OCI-LY3 (cell line): ENCODE measurements around the gene RPS6KL1.

Experiments
- H2AFZ ChIP-seq: fragments of 200-600, 300-600 bp; shearing (Covaris generic); 2 replicates; pipeline ENCODE4 v1.6.0; 2014; ENCODE audit warnings: antibody characterized with exemption, low read depth, low read length
- H3K27ac ChIP-seq: fragments of 200-600, 300-600 bp; sonication (generic); 2 replicates; pipeline ENCODE4 v1.5.1; 2014; ENCODE audit warnings: mild to moderate bottlenecking, low read length, moderate library complexity, mixed read lengths
- H3K27me3 ChIP-seq: fragments of 200-600, 300-600 bp; sonication (generic); 2 replicates; pipeline ENCODE4 v1.6.1; 2014; ENCODE audit warnings: low read depth, low read length, mixed read lengths
- H3K36me3 ChIP-seq: fragments of 200-600, 300-600 bp; sonication (generic); replicated peaks from 2 replicates; pipeline ENCODE3; 2014; ENCODE audit warnings: low read depth, low read length, mixed read lengths
- H3K4me1 ChIP-seq: fragments of 300-600, 200-600 bp; sonication (generic); 2 replicates; pipeline ENCODE4 v1.6.1; 2014; ENCODE audit warnings: low read length, mixed read lengths
- H3K4me2 ChIP-seq: fragments of 200-600, 300-600 bp; sonication (generic); 2 replicates; pipeline ENCODE4 v1.6.1; 2014; ENCODE audit warnings: low read length, mixed read lengths
- H3K4me3 ChIP-seq: fragments of 300-600, 200-600 bp; sonication (generic); 2 replicates; pipeline ENCODE4 v1.5.1; 2014; ENCODE audit warnings: antibody characterized with exemption, mild to moderate bottlenecking, low read length, moderate library complexity
- H3K79me2 ChIP-seq: fragments of 300-600, 200-600 bp; shearing (Covaris generic); 2 replicates; pipeline ENCODE4 v1.6.1; 2014; ENCODE audit warnings: mild to moderate bottlenecking, low read length, mixed read lengths
- H3K9ac ChIP-seq: fragments of 300-600, 200-600 bp; shearing (Covaris generic); 2 replicates; pipeline ENCODE4 v1.6.0; 2014; ENCODE audit warnings: mild to moderate bottlenecking, low read length, moderate library complexity
- H3K9me3 ChIP-seq: fragments of 200-600, 300-600 bp; shearing (Covaris generic); 2 replicates; pipeline ENCODE4 v1.6.1; 2014; ENCODE audit warnings: low read length, mixed read lengths; ENCODE audit not compliant: insufficient read depth
- H4K20me1 ChIP-seq: fragments of 200-600, 300-600 bp; sonication (generic); 2 replicates; pipeline ENCODE4 v1.6.1; 2016; ENCODE audit warnings: low read length, mixed read lengths; ENCODE audit not compliant: insufficient read depth
- EZH2phosphoT487 ChIP-seq: fragments of 200-600 bp; shearing (Covaris generic); IDR thresholded peaks from 2 replicates; pipeline ENCODE4 v1.6.1; 2018; ENCODE audit warnings: antibody characterized with exemption, mixed run types, low read depth
- TF ChIP-seq, protein P1 (sequence below): fragments of 200-600, 300-600 bp; sonication (generic); IDR thresholded peaks from 2 replicates; pipeline ENCODE4 v1.5.1; 2014; ENCODE audit warnings: antibody characterized with exemption, low read length, low read depth

RPS6KL1 gene

DNA sequence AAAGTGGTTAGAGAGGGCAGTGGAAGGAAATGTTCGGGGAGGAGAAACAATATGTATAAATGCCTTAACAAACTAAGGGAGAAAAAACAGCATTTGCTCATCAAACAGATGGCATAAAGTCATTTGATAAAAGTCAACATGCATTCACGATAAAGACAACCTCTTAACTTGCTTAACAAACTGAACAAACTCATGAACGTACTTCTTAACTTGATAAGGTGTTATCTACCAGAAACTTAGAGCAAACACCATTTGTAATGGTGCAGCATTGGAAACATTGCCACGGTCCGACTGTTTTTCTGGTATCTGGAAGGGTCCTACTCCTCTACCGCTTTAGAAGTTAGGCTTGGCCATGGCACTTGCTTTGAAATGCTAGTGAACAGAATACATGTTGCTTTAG is 4.2 kb upstream of the RPS6KL1 start:
- Histone ChIP-seq H3K27me3 (peaks cover 21% of the 10 kb centered on the region), H3K9ac (no peak overlapping the region), H3K36me3 (no peaks in the 10 kb centered on the region), H3K4me1 (peaks cover 5% of the 10 kb centered on the region), H3K27ac (no peak overlapping the region), H4K20me1 (no peaks in the 10 kb centered on the region), H3K4me3 (no peak overlapping the region), H3K4me2 (no peak overlapping the region), H3K9me3 (no peaks in the 10 kb centered on the region), H3K79me2 (no peaks in the 10 kb centered on the region), H2AFZ (no peak overlapping the region)
- TF ChIP-seq, protein P1, sequence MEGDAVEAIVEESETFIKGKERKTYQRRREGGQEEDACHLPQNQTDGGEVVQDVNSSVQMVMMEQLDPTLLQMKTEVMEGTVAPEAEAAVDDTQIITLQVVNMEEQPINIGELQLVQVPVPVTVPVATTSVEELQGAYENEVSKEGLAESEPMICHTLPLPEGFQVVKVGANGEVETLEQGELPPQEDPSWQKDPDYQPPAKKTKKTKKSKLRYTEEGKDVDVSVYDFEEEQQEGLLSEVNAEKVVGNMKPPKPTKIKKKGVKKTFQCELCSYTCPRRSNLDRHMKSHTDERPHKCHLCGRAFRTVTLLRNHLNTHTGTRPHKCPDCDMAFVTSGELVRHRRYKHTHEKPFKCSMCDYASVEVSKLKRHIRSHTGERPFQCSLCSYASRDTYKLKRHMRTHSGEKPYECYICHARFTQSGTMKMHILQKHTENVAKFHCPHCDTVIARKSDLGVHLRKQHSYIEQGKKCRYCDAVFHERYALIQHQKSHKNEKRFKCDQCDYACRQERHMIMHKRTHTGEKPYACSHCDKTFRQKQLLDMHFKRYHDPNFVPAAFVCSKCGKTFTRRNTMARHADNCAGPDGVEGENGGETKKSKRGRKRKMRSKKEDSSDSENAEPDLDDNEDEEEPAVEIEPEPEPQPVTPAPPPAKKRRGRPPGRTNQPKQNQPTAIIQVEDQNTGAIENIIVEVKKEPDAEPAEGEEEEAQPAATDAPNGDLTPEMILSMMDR, result no peak
- no peak for TF ChIP-seq EZH2phosphoT487

DNA sequence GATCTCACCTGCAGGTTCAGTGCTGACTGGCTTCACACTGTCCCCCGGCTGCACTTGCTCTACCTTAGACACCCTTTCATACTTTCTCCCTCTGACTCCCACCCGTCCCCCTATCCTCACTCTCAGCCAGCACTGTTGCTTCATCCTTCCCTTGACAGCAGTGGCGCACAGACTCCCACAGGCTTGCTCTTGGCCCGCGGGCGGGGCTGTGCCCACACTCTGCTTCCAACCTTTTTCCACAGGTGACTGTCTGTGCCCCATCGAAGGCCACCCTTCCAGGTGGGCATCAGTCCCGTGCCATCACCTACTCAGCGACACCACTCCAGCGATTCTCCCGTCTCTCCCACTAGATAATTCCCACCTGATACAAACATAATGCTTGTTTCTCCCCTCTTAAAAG is 1.0 kb upstream of the RPS6KL1 start:
- Histone ChIP-seq H2AFZ (no peak overlapping the region), H4K20me1 (no peaks in the 10 kb centered on the region)

DNA sequence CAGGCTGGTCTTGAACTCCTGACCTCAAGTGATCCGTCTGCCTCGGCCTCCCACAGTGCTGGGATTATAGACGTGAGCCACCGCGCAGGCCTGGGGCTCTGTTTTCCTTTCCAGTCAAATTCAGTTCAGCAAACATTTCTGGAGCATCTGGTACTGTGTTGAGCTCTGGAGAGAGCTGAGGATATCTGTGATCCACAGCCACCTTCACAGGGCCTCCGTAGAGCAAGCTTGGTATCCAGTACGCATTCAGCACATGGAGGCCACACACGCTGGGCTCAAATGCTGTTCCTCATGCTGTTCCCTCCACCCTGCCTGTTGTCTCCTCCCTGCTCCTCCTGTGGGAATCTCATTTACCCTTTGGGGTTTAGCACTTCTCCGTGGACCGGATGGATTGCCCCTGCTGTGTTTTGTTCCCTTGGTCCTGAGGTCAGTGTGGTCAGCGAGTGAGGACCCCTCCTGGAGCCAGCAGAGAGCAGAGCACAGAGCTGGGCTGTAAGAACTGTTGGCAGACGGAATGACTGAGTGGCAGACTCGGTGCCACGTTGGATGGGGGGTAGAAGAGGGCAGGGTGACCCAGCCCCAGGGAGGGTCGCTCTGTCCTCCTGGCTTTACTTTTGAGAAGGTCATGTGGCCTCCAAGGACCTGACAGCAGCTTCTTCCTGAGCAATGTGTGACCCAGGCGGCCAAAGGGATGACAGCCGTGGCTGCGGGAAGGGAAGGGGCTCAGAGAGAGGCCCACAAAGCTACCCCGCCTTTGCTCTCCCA is 891 bp downstream of the RPS6KL1 start:
- Histone ChIP-seq H3K9me3 (no peaks in the 10 kb centered on the region), H3K4me2 (peak overlapping the region; percentile 81), H3K27me3 (peaks cover 3% of the 10 kb centered on the region), H3K79me2 (no peaks in the 10 kb centered on the region), H2AFZ (peak overlapping the region; percentile 73; the same call in 1 of the 2 replicates), H3K27ac (no peak overlapping the region), H3K36me3 (no peaks in the 10 kb centered on the region), H4K20me1 (no peaks in the 10 kb centered on the region), H3K4me3 (peak overlapping the region; percentile 83), H3K4me1 (peaks cover 4% of the 10 kb centered on the region), H3K9ac (peak overlapping the region; percentile 61)
- TF ChIP-seq, protein P1, result no peak
- no peak for TF ChIP-seq EZH2phosphoT487

More for the DNA sequence above, 1.0 kb upstream of the RPS6KL1 start:
- Histone ChIP-seq H3K9ac (no peak overlapping the region), H3K79me2 (no peaks in the 10 kb centered on the region), H3K4me3 (no peak overlapping the region), H3K27me3 (peaks cover 13% of the 10 kb centered on the region), H3K9me3 (no peaks in the 10 kb centered on the region), H3K36me3 (no peaks in the 10 kb centered on the region), H3K4me2 (no peak overlapping the region), H3K4me1 (peaks cover 4% of the 10 kb centered on the region), H3K27ac (no peak overlapping the region)
- TF ChIP-seq, protein P1, result no peak
- TF ChIP-seq EZH2phosphoT487, result no peak

DNA sequence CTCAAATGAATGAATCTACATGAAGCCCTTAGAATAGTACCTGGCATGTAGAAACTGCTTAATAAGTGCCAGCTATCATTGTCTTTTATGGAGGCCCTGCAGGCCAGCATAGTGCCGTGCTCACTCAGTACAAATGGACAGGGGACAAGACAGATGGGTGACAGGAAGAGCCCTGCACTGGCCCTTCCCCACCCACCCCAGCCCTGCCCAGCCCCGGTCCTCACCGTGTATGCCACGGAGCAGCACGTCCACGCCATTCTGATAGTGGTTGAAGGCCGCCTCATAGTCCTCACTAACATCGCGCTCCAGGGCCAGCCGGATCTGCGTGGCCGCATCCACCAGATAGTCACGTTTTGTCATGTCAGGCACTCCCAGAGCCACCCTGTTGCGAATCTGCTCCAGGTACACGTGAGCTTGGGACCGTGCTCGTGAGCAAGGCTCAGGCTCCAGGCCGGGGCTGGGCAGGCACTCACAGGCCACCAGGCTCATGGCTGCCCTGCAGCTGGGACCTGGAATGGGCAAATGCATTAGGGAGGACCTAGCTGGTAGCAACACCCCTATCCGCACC is 1.9 kb downstream of the RPS6KL1 start:
- Histone ChIP-seq H3K79me2 (no peaks in the 10 kb centered on the region), H2AFZ (no peak overlapping the region), H3K4me3 (no peak overlapping the region), H3K27me3 (no peaks in the 10 kb centered on the region; the same call in 1 of the 2 replicates), H3K9me3 (no peaks in the 10 kb centered on the region), H3K36me3 (no peaks in the 10 kb centered on the region), H4K20me1 (no peaks in the 10 kb centered on the region), H3K27ac (no peak overlapping the region), H3K4me1 (peaks cover 4% of the 10 kb centered on the region), H3K9ac (no peak overlapping the region), H3K4me2 (no peak overlapping the region)
- TF ChIP-seq, protein P1, result no peak
- no peak for TF ChIP-seq EZH2phosphoT487
